ENCODE measurements around the gene SIGLECL1.

Gene SIGLECL1

GRCh38 chr19:51250786-51251467 lies at the start of gene SIGLECL1:
TSS of gene SIGLECL1 (plus strand) at chr19:51251080. CDS start at chr19:51264073, 12,993 bp downstream.
- DNase-seq: no peak

- no peak for DNase-seq
Measured at GRCh38 chr19:51201712-51202111, 49.2 kb upstream of the SIGLECL1 start.

GRCh38 chr19:51203916-51204315 lies 47.0 kb upstream of the SIGLECL1 start:
- DNase-seq: no peak

- no peak for DNase-seq
Measured at GRCh38 chr19:51204321-51204720, 46.6 kb upstream of the SIGLECL1 start.

- DNase-seq: no peak
Measured at GRCh38 chr19:51207747-51208146, 43.1 kb upstream of the SIGLECL1 start.

GRCh38 chr19:51210191-51210784 lies 40.6 kb upstream of the SIGLECL1 start:
- DNase-seq: no peak

GRCh38 chr19:51210874-51211361 lies 40.0 kb upstream of the SIGLECL1 start:
- peak in 1 of 2 donors; percentile 43 for DNase-seq

- no peak for DNase-seq
Measured at GRCh38 chr19:51211833-51212232, 39.0 kb upstream of the SIGLECL1 start.

GRCh38 chr19:51219307-51219706 lies 31.6 kb upstream of the SIGLECL1 start:
- DNase-seq: no peak

GRCh38 chr19:51219971-51220370 lies 30.9 kb upstream of the SIGLECL1 start:
- no peak for DNase-seq

- DNase-seq: no peak
Measured at GRCh38 chr19:51220996-51221395, 29.9 kb upstream of the SIGLECL1 start.

- DNase-seq: no peak
Measured at GRCh38 chr19:51224163-51224641, 26.7 kb upstream of the SIGLECL1 start.

- DNase-seq: peak in 1 of 2 donors; percentile 33
Measured at GRCh38 chr19:51224898-51225393, 25.9 kb upstream of the SIGLECL1 start, which contains the start of gene CD33. TSS of gene CD33 (plus strand) at chr19:51225080. CDS start at chr19:51225119, 39 bp downstream.

GRCh38 chr19:51226067-51226466 lies 24.8 kb upstream of the SIGLECL1 start:
- no peak for DNase-seq

- no peak for DNase-seq
Measured at GRCh38 chr19:51227326-51227725, 23.6 kb upstream of the SIGLECL1 start.

- no peak for DNase-seq
Measured at GRCh38 chr19:51227966-51228365, 22.9 kb upstream of the SIGLECL1 start.

- DNase-seq: no peak
Measured at GRCh38 chr19:51240866-51241265, 10.0 kb upstream of the SIGLECL1 start.

- DNase-seq: no peak
Measured at GRCh38 chr19:51242881-51243630, 7.8 kb upstream of the SIGLECL1 start.

- DNase-seq: no peak
Measured at GRCh38 chr19:51246164-51246552, 4.7 kb upstream of the SIGLECL1 start.

GRCh38 chr19:51247972-51248590 lies 2.8 kb upstream of the SIGLECL1 start:
- no peak for DNase-seq

GRCh38 chr19:51251468-51251820 lies 564 bp downstream of the SIGLECL1 start:
- no peak for DNase-seq

- no peak for DNase-seq
Measured at GRCh38 chr19:51252306-51253079, 1.6 kb downstream of the SIGLECL1 start.
